ENCODE data around the gene C16orf96. TPM values are rescaled to one million over a fixed set of nuclear protein-coding genes. Genes with fewer than 3 reads are reported as not detected.

Gene C16orf96
- total RNA-seq, 1 donor = not detected

- TF ChIP-seq CTCF (IDR thresholded peaks at IDR 0.05; ENCODE audit: insufficient read depth, low read depth, low read length) = no peak
- DNase-seq (ENCODE audit: low read depth) = no peak
- no peak overlapping the region for H3K4me3 ChIP-seq (ENCODE audit: low read depth, low read length)
Measured at GRCh38 chr16:4510747-4511426, 45.3 kb upstream of the C16orf96 start.

- TF ChIP-seq CTCF (IDR thresholded peaks at IDR 0.05; ENCODE audit: insufficient read depth, low read depth, low read length) = peak; percentile 67
- DNase-seq (ENCODE audit: low read depth) = no peak
Measured at GRCh38 chr16:4511441-4512082, 44.6 kb upstream of the C16orf96 start.

GRCh38 chr16:4512473-4512872 lies 43.7 kb upstream of the C16orf96 start:
- H3K4me3 ChIP-seq (ENCODE audit: low read depth, low read length) = no peak overlapping the region
- no peak for TF ChIP-seq CTCF (IDR thresholded peaks at IDR 0.05; ENCODE audit: insufficient read depth, low read depth, low read length)
- DNase-seq (ENCODE audit: low read depth) = no peak

More at GRCh38 chr16:4511441-4512082, 44.6 kb upstream of the C16orf96 start:
- H3K4me3 ChIP-seq (ENCODE audit: low read depth, low read length) = no peak overlapping the region

GRCh38 chr16:4513086-4513860 lies 42.9 kb upstream of the C16orf96 start:
- no peak overlapping the region for H3K4me3 ChIP-seq (ENCODE audit: low read depth, low read length)
- DNase-seq (ENCODE audit: low read depth) = no peak
- TF ChIP-seq CTCF (IDR thresholded peaks at IDR 0.05; ENCODE audit: insufficient read depth, low read depth, low read length) = no peak

GRCh38 chr16:4513881-4514280 lies 42.3 kb upstream of the C16orf96 start:
- DNase-seq (ENCODE audit: low read depth) = no peak
- no peak for TF ChIP-seq CTCF (IDR thresholded peaks at IDR 0.05; ENCODE audit: insufficient read depth, low read depth, low read length)
- H3K4me3 ChIP-seq (ENCODE audit: low read depth, low read length) = no peak overlapping the region

- no peak for TF ChIP-seq CTCF (IDR thresholded peaks at IDR 0.05; ENCODE audit: insufficient read depth, low read depth, low read length)
- no peak overlapping the region for H3K4me3 ChIP-seq (ENCODE audit: low read depth, low read length)
Measured at GRCh38 chr16:4514606-4515005, 41.5 kb upstream of the C16orf96 start.

More at GRCh38 chr16:4514606-4515005, 41.5 kb upstream of the C16orf96 start:
- DNase-seq (ENCODE audit: low read depth) = no peak

Measured in fibroblast of villous mesenchyme (primary cell).